T1000 (cell line): ENCODE data around the gene KIRREL1.

Experiments
- DNase-seq: peaks from one replicate; lab custom pipeline; 2025; ENCODE audit warnings: mixed read lengths; lab: John Stamatoyannopoulos, UW

Gene KIRREL1

DNA sequence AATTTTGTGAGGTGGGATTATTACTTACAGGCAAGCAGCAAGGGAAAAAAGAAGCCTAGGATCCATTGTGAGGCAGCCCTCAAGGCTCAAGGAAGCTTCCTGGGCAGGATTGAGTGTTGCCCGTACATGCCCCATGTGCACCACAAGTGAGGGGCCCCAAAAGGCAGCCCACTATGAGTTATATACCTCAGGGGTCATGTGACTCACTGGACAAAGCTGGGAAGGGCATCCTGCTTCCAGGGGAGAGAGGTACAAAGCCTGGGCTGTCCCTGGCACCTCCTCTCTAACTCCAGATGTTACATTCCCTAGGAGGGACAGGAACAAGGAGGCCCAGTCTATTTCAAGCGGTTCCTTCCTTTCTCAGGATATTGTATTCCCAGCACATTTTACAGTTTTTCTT, 153.3 kb downstream of the KIRREL1 start:
- DNase-seq, result no peak

DNA sequence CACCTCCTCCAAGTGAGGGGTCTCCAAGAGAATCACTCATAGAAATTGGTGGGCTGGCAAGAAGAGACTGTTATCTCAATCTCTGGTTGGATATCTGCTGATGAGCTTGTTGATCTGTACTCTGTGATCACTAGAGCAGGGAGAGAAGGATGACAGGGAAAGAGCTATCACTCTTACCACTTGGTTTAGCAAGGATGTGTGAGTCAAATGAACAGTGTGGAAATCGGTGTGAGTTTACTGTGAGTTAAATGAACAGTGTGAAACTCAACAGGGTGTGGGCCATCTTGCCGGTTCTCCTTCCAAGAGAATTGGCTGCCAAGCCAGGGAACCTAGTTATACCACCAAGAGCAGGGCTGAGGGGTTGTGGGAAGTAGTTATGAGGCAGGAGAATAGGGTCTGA, 154.0 kb downstream of the KIRREL1 start:
- no peak for DNase-seq

DNA sequence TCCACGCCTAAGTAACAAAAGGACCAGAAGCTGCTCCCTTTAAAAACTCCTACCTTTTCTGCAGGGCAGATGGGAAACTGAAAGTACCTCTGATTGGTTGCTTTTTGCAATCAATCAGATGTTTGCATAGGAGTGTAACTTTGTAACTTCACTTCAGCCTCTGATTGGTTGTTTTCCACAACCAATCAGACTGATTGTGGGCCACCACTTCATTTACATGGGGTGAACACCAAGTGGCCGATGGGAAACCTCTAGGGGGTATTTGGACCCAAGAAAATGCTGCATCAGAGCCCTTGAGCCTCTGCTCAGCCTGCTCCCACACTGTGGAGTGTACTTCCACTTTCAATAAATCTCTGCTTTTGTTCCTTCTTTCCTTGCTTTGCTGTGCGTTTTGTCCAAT, 154.4 kb downstream of the KIRREL1 start:
- DNase-seq, result no peak

DNA sequence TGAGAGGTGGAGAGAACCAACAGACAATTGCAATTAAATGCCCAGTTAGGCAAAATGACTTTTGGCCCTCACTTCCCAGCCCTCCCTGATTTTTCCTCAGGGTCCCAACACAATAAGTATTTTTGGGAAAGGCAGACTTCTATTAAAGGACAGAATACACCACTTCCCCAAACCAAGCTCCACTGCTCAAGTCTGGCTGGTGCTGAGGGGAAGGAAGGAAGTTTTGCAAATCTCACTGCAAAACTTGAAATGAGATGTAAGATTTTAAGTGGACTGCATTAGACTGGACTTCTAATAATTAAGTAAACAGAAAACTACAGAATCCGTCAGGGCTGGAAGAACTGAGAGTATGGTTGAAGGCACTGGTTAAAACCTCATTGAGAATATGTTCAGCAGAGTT, 155.0 kb downstream of the KIRREL1 start:
- DNase-seq, result no peak

DNA sequence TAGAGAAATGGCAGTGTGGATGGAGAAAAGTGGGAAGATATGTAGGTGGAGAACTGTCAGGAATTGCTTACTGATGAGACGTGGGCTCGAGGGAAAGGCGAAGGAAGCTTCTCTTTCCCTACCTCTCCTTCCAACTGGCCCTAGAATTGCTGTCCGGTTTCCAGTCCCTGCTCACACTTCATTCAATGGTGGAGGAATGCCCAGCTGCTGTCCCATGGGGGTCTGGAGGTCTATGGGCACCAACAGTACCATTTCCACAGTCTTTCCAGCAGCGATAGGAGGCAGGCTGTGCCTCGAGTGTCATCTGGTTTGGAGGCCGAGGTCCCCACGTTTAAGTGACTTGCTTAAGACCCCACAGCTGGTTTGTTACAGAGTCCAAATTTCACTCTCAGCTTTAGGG, 155.7 kb downstream of the KIRREL1 start:
- DNase-seq, result no peak
